Ascending aorta (tissue), 2 donors: ENCODE results near the gene IRF1. TPM values are rescaled to one million over a fixed set of nuclear protein-coding genes. Genes with fewer than 3 reads are reported as not detected.

Source experiments
- DNase-seq, 2 donors: peaks; one replicate each; pipeline ENCODE4 v3.0.0-alpha.2; 2019; ENCODE audit warnings: low spot score in 2 of 2
- H3K27ac ChIP-seq, 2 donors: fragments of 200-600 bp; sonication (generic); one replicate each; pipeline ENCODE4 v1.5.1; 2016 to 2017; ENCODE audit warnings: mild to moderate bottlenecking in 1 of 2
- H3K27me3 ChIP-seq: fragments of 200-600 bp; sonication (generic); one replicate; pipeline ENCODE4 v1.5.1; 2017
- H3K36me3 ChIP-seq, 2 donors: fragments of 200-600 bp; sonication (generic); one replicate each; pipeline ENCODE4 v1.5.1; 2016
- H3K4me1 ChIP-seq, 2 donors: fragments of 200-600 bp; sonication (generic); one replicate each; pipeline ENCODE4 v1.5.1; 2016 to 2017; ENCODE audit warnings: mild to moderate bottlenecking in 1 of 2
- H3K4me3 ChIP-seq, 2 donors: fragments of 200-600 bp; sonication (generic); one replicate each; pipeline ENCODE4 v1.5.1; 2016 to 2017; ENCODE audit warnings: mild to moderate bottlenecking in 1 of 2
- H3K9me3 ChIP-seq, 2 donors: fragments of 200-600 bp; sonication (generic); one replicate each; pipeline ENCODE4 v1.5.1; 2016
- intact Hi-C: fragments of 100-400 bp; cut with DNase I; formaldehyde crosslinking; loops from one replicate; pipeline ENCODE4 v1.15.1; 2023
- total RNA-seq: library from RNA; depleted of rRNA; stranded (reverse); fragments of >200 nt; gene quantifications from one replicate; pipeline ENCODE4 v1.1.0, GENCODE V29; 2016
- TF ChIP-seq, protein P1 (sequence below), 3 experiments: fragments of 200-600 bp in 2 of 3; fragments of 450-650 bp in 1 of 3; sonication (generic) in 2 of 3; IDR thresholded peaks; one replicate each; pipeline ENCODE4 v1.5.1; 2016 to 2019; ENCODE audit warnings: antibody characterized with exemption in 3 of 3, mild to moderate bottlenecking in 1 of 3, moderate library complexity in 1 of 3

Gene IRF1
- total RNA-seq, 1 donor from 2014 or later, result 57.7 TPM

GRCh38 chr5:132496191-132496630, 5.6 kb upstream of the IRF1 start:
- peak overlapping the region; percentile 92 to 97 for H3K27ac ChIP-seq
- intact Hi-C loops, result loop anchor here (2.0 to 10.0 kb wide), 7 partner anchors 61 to 549 kb away; partner anchors contain the start of genes P4HA2, RAD50 and SLC22A4
- no peaks in the 10 kb centered on the region for H3K9me3 ChIP-seq
- H3K27me3 ChIP-seq, result no peaks in the 10 kb centered on the region
- peak overlapping the region; percentile 57 to 88 for H3K4me3 ChIP-seq
- DNase-seq, result peak; percentile 59 to 90
- TF ChIP-seq, protein P1, sequence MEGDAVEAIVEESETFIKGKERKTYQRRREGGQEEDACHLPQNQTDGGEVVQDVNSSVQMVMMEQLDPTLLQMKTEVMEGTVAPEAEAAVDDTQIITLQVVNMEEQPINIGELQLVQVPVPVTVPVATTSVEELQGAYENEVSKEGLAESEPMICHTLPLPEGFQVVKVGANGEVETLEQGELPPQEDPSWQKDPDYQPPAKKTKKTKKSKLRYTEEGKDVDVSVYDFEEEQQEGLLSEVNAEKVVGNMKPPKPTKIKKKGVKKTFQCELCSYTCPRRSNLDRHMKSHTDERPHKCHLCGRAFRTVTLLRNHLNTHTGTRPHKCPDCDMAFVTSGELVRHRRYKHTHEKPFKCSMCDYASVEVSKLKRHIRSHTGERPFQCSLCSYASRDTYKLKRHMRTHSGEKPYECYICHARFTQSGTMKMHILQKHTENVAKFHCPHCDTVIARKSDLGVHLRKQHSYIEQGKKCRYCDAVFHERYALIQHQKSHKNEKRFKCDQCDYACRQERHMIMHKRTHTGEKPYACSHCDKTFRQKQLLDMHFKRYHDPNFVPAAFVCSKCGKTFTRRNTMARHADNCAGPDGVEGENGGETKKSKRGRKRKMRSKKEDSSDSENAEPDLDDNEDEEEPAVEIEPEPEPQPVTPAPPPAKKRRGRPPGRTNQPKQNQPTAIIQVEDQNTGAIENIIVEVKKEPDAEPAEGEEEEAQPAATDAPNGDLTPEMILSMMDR (IDR thresholded peaks at IDR 0.05), result no peak
- no peaks in the 10 kb centered on the region for H3K36me3 ChIP-seq
- H3K4me1 ChIP-seq, result peaks cover 17 to 27% of the 10 kb centered on the region in 2 donors

GRCh38 chr5:132495667-132496190, 5.2 kb upstream of the IRF1 start:
- intact Hi-C loops, result loop anchor here (2.0 to 10.0 kb wide), 7 partner anchors 62 to 549 kb away; partner anchors contain the start of genes P4HA2, RAD50 and SLC22A4
- no peaks in the 10 kb centered on the region for H3K9me3 ChIP-seq
- peak overlapping the region; percentile 92 to 97 for H3K27ac ChIP-seq
- H3K4me1 ChIP-seq, result peaks cover 17 to 30% of the 10 kb centered on the region in 2 donors
- peak in 1 of 2 donors; percentile 92 for DNase-seq
- no peaks in the 10 kb centered on the region for H3K27me3 ChIP-seq
- peak overlapping the region; percentile 57 to 88 for H3K4me3 ChIP-seq
- TF ChIP-seq, protein P1 (IDR thresholded peaks at IDR 0.05), result no peak
- H3K36me3 ChIP-seq, result no peaks in the 10 kb centered on the region

- intact Hi-C loops, result loop anchor here (10.0 kb wide), 2 partner anchors 269 to 551 kb away; partner anchors contain the start of gene P4HA2
- H3K4me1 ChIP-seq, result peaks cover 20 to 41% of the 10 kb centered on the region in 2 donors
Measured at GRCh38 chr5:132493821-132494220, 3.2 kb upstream of the IRF1 start.

GRCh38 chr5:132493241-132493640, 2.7 kb upstream of the IRF1 start:
- Histone ChIP-seq H3K4me3 (no peak overlapping the region), H3K9me3 (no peaks in the 10 kb centered on the region), H3K27ac (peak overlapping the region in 1 of 2 donors; percentile 4), H3K36me3 (no peaks in the 10 kb centered on the region), H3K27me3 (no peaks in the 10 kb centered on the region), H3K4me1 (peaks cover 20 to 40% of the 10 kb centered on the region in 2 donors)
- TF ChIP-seq, protein P1 (IDR thresholded peaks at IDR 0.05), result no peak
- DNase-seq, result peak in 1 of 2 donors; percentile 44
- intact Hi-C loops, result loop anchor here (10.0 kb wide), 2 partner anchors 268 to 552 kb away; partner anchors contain the start of gene P4HA2

More at GRCh38 chr5:132493821-132494220, 3.2 kb upstream of the IRF1 start:
- no peak for DNase-seq
- H3K36me3 ChIP-seq, result no peaks in the 10 kb centered on the region
- no peak overlapping the region for H3K4me3 ChIP-seq
- no peaks in the 10 kb centered on the region for H3K27me3 ChIP-seq
- peak overlapping the region in 1 of 2 donors; percentile 97 for H3K27ac ChIP-seq
- no peaks in the 10 kb centered on the region for H3K9me3 ChIP-seq
- TF ChIP-seq, protein P1 (IDR thresholded peaks at IDR 0.05), result no peak

GRCh38 chr5:132492386-132493125, 2.0 kb upstream of the IRF1 start:
- intact Hi-C loops, result loop anchor here (10.0 kb wide), 2 partner anchors 268 to 552 kb away; partner anchors contain the start of gene P4HA2
- no peak for DNase-seq
- TF ChIP-seq, protein P1 (IDR thresholded peaks at IDR 0.05), result no peak
- H3K4me3 ChIP-seq, result no peak overlapping the region
- peak overlapping the region in 1 of 2 donors; percentile 95 for H3K27ac ChIP-seq
- peaks cover 3 to 6% of the 10 kb centered on the region in 2 donors for H3K36me3 ChIP-seq
- H3K27me3 ChIP-seq, result no peaks in the 10 kb centered on the region
- peaks cover 15 to 36% of the 10 kb centered on the region in 2 donors for H3K4me1 ChIP-seq
- no peaks in the 10 kb centered on the region for H3K9me3 ChIP-seq
